ENCODE measurements around the gene LGALS12.
A peak's percentile ranks its signal among the peaks of the same experiment; 100 is the strongest.
"Not testable (repeated sequence)": the region's sequence is repeated elsewhere in the genome, so short reads cannot be mapped to it uniquely, and the experiment has no call there.

The LGALS12 gene

DNA sequence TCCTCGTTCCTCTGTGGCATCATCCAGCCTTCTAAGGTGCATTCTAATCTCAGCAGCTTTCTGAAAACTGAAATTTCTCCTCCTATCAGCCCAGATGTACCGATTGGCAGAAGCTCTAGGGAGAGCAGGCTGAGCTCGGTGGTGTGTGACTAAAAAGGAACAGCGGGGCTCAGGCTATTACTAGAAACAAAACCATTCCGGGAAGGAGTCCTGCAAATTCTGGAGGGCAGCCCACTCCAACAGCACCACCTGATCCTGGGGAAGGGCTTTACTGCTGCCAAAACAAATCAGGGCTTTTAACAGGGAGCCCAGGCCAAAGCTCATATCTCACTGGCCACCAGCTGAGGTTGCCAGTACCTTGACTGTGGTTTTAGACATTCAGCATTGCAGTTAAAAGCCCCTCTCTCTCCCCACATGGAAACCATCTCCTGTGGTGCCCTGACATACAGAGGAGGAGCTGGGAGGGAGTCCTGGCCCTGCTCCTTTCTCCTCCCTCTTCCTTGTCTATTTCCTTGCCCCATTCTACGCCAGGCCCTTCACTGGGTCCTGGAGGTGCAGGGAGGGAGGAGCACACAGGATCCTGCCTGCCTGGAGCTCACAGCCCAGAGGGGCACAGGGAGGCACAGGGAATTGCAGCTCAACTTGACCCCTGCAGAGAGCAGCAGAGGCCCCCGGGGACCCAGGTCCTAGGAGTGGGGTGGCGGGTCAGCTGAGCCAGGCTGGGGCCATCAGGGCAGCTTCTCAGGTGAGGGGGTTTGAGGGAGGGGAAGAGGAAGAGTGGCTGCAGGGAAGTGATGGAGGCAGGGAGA is 31.6 kb downstream of the LGALS12 start:
- peak overlapping the region; percentile 57 for H3K4me3 ChIP-seq (ENCODE audit: low read depth, low read length)
- DNase-seq (ENCODE audit: low read depth): no peak
- TF ChIP-seq CTCF (IDR thresholded peaks at IDR 0.05; ENCODE audit: insufficient read depth, low read depth, low read length, missing control alignments): no peak

DNA sequence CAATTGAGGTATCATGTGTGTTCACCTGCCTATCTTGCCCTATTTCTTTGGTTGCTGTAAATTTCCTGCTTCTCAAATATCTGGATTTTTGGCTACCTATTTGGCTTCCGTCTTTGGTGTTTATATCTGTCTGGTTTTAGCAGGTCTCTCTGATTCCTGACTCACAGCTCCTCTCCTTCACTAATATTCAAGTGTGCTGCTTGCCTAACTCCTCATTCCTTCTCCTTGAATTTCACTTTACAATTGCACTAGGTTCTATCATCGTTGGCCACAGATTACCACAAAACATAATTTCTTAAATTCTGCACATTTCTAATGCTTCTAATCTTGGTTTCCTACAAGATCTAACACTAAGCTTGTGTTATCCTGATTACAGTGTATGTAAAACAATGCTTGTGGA is 36.6 kb downstream of the LGALS12 start:
- not testable (repeated sequence) for DNase-seq (ENCODE audit: low read depth); H3K4me3 ChIP-seq (ENCODE audit: low read depth, low read length)

DNA sequence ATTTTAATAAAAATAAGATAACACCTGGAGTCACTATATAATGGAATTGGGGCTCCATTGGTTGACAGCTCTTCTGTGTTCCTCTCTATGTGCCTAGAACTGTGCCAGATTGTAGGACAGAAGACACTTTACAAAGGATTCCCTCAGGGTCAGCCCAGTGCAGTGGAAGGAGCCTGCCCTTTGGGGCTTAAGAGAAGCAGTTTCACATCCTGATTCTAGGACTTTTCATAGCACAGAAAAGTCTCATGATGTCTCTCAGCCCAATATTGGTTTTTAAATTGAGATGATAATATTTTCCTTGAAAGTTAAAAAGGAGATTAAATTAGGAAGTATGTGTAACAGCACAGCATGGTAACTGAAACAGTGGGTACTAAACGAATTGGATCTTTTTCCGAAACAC is 37.8 kb downstream of the LGALS12 start:
- no peak for TF ChIP-seq CTCF (IDR thresholded peaks at IDR 0.05; ENCODE audit: insufficient read depth, low read depth, low read length, missing control alignments)
- H3K4me3 ChIP-seq (ENCODE audit: low read depth, low read length): no peak overlapping the region
- DNase-seq (ENCODE audit: low read depth): no peak

DNA sequence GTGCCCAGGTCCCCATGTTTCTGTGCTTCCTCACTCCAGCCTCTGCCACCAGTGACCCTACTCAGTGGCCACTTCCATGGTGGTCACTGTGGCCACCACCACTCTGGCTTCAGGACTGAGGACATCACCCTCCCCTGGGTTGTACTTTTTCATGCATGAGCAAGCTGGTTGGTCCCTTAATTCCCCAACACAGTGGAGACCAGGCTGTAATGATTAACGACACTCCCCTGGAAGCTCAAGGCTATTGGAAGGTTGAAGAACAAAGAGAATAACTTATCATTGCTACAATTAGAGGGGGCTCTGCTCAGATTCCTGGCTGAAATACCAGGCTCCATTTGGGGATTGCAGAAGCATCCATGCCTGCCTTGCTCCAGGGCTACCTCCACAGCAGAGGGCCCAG is 41.2 kb downstream of the LGALS12 start:
- DNase-seq (ENCODE audit: low read depth): no peak
- no peak for TF ChIP-seq CTCF (IDR thresholded peaks at IDR 0.05; ENCODE audit: insufficient read depth, low read depth, low read length, missing control alignments)
- H3K4me3 ChIP-seq (ENCODE audit: low read depth, low read length): no peak overlapping the region

- H3K4me3 ChIP-seq (ENCODE audit: low read depth, low read length): no peak overlapping the region
- TF ChIP-seq CTCF (IDR thresholded peaks at IDR 0.05; ENCODE audit: insufficient read depth, low read depth, low read length, missing control alignments): no peak
- no peak for DNase-seq (ENCODE audit: low read depth)
Observed at GRCh38 chr11:63548178-63548577, 42.3 kb downstream of the LGALS12 start.

- DNase-seq (ENCODE audit: low read depth): no peak
- no peak for TF ChIP-seq CTCF (IDR thresholded peaks at IDR 0.05; ENCODE audit: insufficient read depth, low read depth, low read length, missing control alignments)
- no peak overlapping the region for H3K4me3 ChIP-seq (ENCODE audit: low read depth, low read length)
Observed at GRCh38 chr11:63549411-63549810, 43.5 kb downstream of the LGALS12 start.

GRCh38 chr11:63550156-63550700 is 44.3 kb downstream of the LGALS12 start:
- DNase-seq (ENCODE audit: low read depth); H3K4me3 ChIP-seq (ENCODE audit: low read depth, low read length): not testable (repeated sequence)

Data from GM12865 (cell line).